Hepatocyte (in vitro differentiated cells): ENCODE measurements around the gene SLC9A7. TPM values are rescaled to one million over a fixed set of nuclear protein-coding genes. Genes with fewer than 3 reads are reported as not detected.

Source experiments
- DNase-seq: peaks from one replicate; pipeline ENCODE4 v3.0.0-alpha.2; 2016; ENCODE audit warnings: low spot score
- H2AFZ ChIP-seq: fragments of 200-600 bp; sonication (generic); 2 replicates; pipeline ENCODE4 v1.6.0; 2016; ENCODE audit warnings: antibody characterized with exemption, mild to moderate bottlenecking
- H3K27ac ChIP-seq: fragments of 200-600 bp; sonication (generic); 2 replicates; pipeline ENCODE4 v1.5.1; 2016; ENCODE audit warnings: mild to moderate bottlenecking
- H3K27me3 ChIP-seq: fragments of 200-600 bp; sonication (generic); 2 replicates; pipeline ENCODE4 v1.6.1; 2016
- H3K36me3 ChIP-seq: fragments of 200-600 bp; sonication (generic); replicated peaks from 2 replicates; pipeline ENCODE4 v1.5.1; 2016; ENCODE audit warnings: low read depth; ENCODE audit not compliant: insufficient read depth
- H3K4me1 ChIP-seq: fragments of 200-600 bp; sonication (generic); 2 replicates; pipeline ENCODE4 v1.5.1; 2016; ENCODE audit warnings: mild to moderate bottlenecking, moderate library complexity; ENCODE audit not compliant: insufficient read depth
- H3K4me2 ChIP-seq: fragments of 200-600 bp; sonication (generic); 2 replicates; pipeline ENCODE4 v1.6.0; 2016
- H3K4me3 ChIP-seq: fragments of 200-600 bp; sonication (generic); 2 replicates; pipeline ENCODE4 v1.5.1; 2016; ENCODE audit warnings: mild to moderate bottlenecking
- H3K79me2 ChIP-seq: fragments of 200-600 bp; sonication (generic); 2 replicates; pipeline ENCODE4 v1.6.0; 2017; ENCODE audit warnings: mild to moderate bottlenecking
- H3K9me2 ChIP-seq: fragments of 200-600 bp; sonication (generic); replicated peaks from 2 replicates; pipeline ENCODE4 v1.6.0; 2017; ENCODE audit warnings: mild to moderate bottlenecking; ENCODE audit not compliant: insufficient read depth
- H3K9me3 ChIP-seq: fragments of 200-600 bp; sonication (generic); 2 replicates; pipeline ENCODE4 v1.5.1; 2016; ENCODE audit warnings: low read depth, mild to moderate bottlenecking
- H4K20me1 ChIP-seq: fragments of 200-600 bp; sonication (generic); 2 replicates; pipeline ENCODE4 v1.6.0; 2016; ENCODE audit warnings: mild to moderate bottlenecking; ENCODE audit not compliant: insufficient read depth, poor library complexity, severe bottlenecking
- CTCF ChIP-seq: fragments of 200-600 bp; sonication (generic); IDR thresholded peaks from 2 replicates; pipeline ENCODE4 v1.5.1; 2016; ENCODE audit warnings: antibody characterized with exemption, mild to moderate bottlenecking; ENCODE audit not compliant: poor library complexity
- EZH2 ChIP-seq: fragments of 200-600 bp; sonication (generic); IDR thresholded peaks from 2 replicates; pipeline ENCODE4 v1.6.1; 2016; ENCODE audit warnings: antibody characterized with exemption, mild to moderate bottlenecking, borderline replicate concordance
- EZH2phosphoT487 ChIP-seq: fragments of 200-600 bp; sonication (generic); IDR thresholded peaks from one replicate; pipeline ENCODE4 v1.6.1; 2018; ENCODE audit warnings: antibody characterized with exemption, mild to moderate bottlenecking, low read depth, moderate library complexity; ENCODE audit not compliant: unreplicated experiment, severe bottlenecking
- WGBS: methylation state at CpG from one replicate; pipeline ENCODE4 v1.1.6; 2016; ENCODE audit warnings: low lambda C conversion rate; ENCODE audit errors: missing lambda C conversion rate; 5-methylcytosine and 5-hydroxymethylcytosine counted together
- polyA plus RNA-seq: library from polyadenylated mRNA; unstranded; fragments of >200 nt; fragmentation: Nextera tagmentation; extraction: Ambion mirVana; gene quantifications from 2 replicates; pipeline ENCODE4 v1.2.1, GENCODE V29; 2016
- total RNA-seq: library from RNA; depleted of rRNA; stranded (reverse); fragments of >200 nt; gene quantifications from 2 replicates; pipeline ENCODE4 v1.2.3, GENCODE V29; 2014

Gene SLC9A7
- total and polyA plus RNA-seq, 2 experiments from 2014 or later, result 3.6 to 8.1 TPM

GRCh38 chrX:46673620-46674359, 85.1 kb downstream of the SLC9A7 start:
- no peaks in the 10 kb centered on the region for H3K4me1 ChIP-seq
- WGBS, result 70% methylated on average over 5 of the region's 5 CpGs

GRCh38 chrX:46670316-46670715, 88.6 kb downstream of the SLC9A7 start:
- Histone ChIP-seq H3K27ac (no peak overlapping the region), H3K4me3 (no peak overlapping the region), H4K20me1 (no peaks in the 10 kb centered on the region), H3K4me1 (no peaks in the 10 kb centered on the region), H2AFZ (no peak overlapping the region), H3K9me3 (no peaks in the 10 kb centered on the region), H3K27me3 (no peaks in the 10 kb centered on the region), H3K4me2 (no peak overlapping the region), H3K79me2 (no peaks in the 10 kb centered on the region), H3K36me3 (no peaks in the 10 kb centered on the region), H3K9me2 (no peaks in the 10 kb centered on the region)
- no peak for TF ChIP-seq CTCF
- TF ChIP-seq EZH2, result no peak
- no peak for TF ChIP-seq EZH2phosphoT487
- DNase-seq, result no peak
- WGBS, result 81% methylated on average over 3 of the region's 3 CpGs

More at GRCh38 chrX:46673620-46674359, 85.1 kb downstream of the SLC9A7 start:
- no peak for TF ChIP-seq CTCF
- no peak for TF ChIP-seq EZH2phosphoT487
- TF ChIP-seq EZH2, result no peak
- H3K9me2 ChIP-seq, result no peaks in the 10 kb centered on the region
- H4K20me1 ChIP-seq, result no peaks in the 10 kb centered on the region
- H3K9me3 ChIP-seq, result no peaks in the 10 kb centered on the region
- H3K4me3 ChIP-seq, result no peak overlapping the region
- no peak overlapping the region for H3K27ac ChIP-seq
- DNase-seq, result no peak
- H3K36me3 ChIP-seq, result no peaks in the 10 kb centered on the region
- no peak overlapping the region for H2AFZ ChIP-seq
- H3K4me2 ChIP-seq, result no peak overlapping the region
- no peaks in the 10 kb centered on the region for H3K27me3 ChIP-seq
- no peaks in the 10 kb centered on the region for H3K79me2 ChIP-seq

GRCh38 chrX:46666831-46667230, 92.1 kb downstream of the SLC9A7 start:
- H3K36me3 ChIP-seq, result no peaks in the 10 kb centered on the region
- no peaks in the 10 kb centered on the region for H3K9me3 ChIP-seq
- H2AFZ ChIP-seq, result no peak overlapping the region
- H3K4me3 ChIP-seq, result no peak overlapping the region
- no peaks in the 10 kb centered on the region for H3K27me3 ChIP-seq
- no peaks in the 10 kb centered on the region for H3K79me2 ChIP-seq
- DNase-seq, result no peak
- TF ChIP-seq CTCF (no peak), EZH2 (no peak), EZH2phosphoT487 (no peak)
- no peaks in the 10 kb centered on the region for H3K4me1 ChIP-seq
- WGBS, result 48% methylated on average over 2 of the region's 2 CpGs
- no peak overlapping the region for H3K27ac ChIP-seq
- no peak overlapping the region for H3K4me2 ChIP-seq
- H4K20me1 ChIP-seq, result no peaks in the 10 kb centered on the region
- no peaks in the 10 kb centered on the region for H3K9me2 ChIP-seq
